Left colon (tissue), 2 donors: ENCODE measurements around the gene DOK3. TPM values are rescaled to one million over a fixed set of nuclear protein-coding genes. Genes with fewer than 3 reads are reported as not detected.

ENCODE experiments used
- ATAC-seq: fragments of 200-7000 bp; cut with Tn5 transposase; one replicate; pipeline ENCODE4 v1.9.1; 2020; ENCODE audit warnings: mild to moderate bottlenecking, moderate library complexity
- DNase-seq, 2 donors: peaks; one replicate each; pipeline ENCODE4 v3.0.0-alpha.2; 2020
- intact Hi-C, 2 donors: fragments of 100-400 bp; cut with DNase I in 1 of 2; cut with micrococcal nuclease in 1 of 2; formaldehyde crosslinking; loops; one replicate each; pipeline versions ENCODE4 v1.11.2 to v1.14.0; 2022; cut with DNase I, micrococcal nuclease
- total RNA-seq, 2 donors: library from RNA; stranded (reverse); fragmentation: NEBNext Ultra II Directional; extraction: Animal tissue kit (Norgen Biotek cat#: 25700); gene quantifications; one replicate each; pipeline ENCODE4 v1.2.1, GENCODE V29; 2021
- donor health status: DM: no; HTN: no; CAD: no.
- donor health status: DM: yes; HTN: yes; CAD: no.

Gene DOK3
- total RNA-seq, 2 donors from 2014 or later: 4.1 to 8.9 TPM

- DNase-seq (no peak), ATAC-seq (no peak)
- intact Hi-C loops: loop anchor here in 1 of 2 donors (5.0 kb wide), 1 partner anchor 111 kb away; no protein-coding TSS in a partner anchor
Observed at GRCh38 chr5:177502886-177503285, 6.7 kb downstream of the DOK3 start.

DNA sequence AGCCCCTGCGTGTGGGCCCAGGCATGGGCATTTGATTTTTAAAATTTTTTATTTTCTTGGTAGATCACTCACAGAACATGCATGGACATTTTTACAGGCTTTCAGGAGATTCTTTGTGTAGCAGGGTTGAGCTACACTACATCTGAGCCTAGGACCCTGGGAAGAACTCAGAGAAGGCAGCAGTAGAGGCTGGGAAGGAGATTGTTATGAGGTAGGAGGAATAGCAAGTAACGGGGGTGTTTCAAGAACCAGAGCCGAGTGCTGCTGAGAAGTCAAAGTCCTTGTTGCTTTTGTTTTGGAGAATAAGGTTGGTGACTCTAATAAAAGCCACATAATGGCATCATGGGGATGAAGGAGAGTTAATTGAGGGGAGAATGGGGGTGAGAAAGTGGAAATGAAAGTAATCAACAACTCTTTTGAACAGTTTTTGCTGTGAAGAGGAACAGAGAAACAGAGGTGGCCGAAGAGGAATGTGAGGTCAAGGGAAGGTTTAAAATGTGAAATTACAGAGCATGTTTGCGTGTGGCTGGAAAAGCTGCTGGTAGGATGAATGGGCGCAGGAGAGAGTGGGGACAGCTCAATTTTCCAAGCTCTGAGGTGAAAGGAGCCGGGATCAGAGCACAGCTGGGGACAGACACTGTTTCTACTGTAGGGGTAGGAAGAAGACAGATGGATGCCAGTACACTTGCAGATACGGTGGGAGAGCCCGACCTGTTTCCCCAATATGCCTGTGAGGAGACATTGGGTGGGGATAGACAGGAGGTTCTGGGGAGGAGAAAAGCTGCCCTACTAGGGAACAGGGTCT lies 7.5 kb downstream of the DOK3 start:
- no peak for DNase-seq
- intact Hi-C loops: loop anchor here in 1 of 2 donors (5.0 kb wide), 1 partner anchor 110 kb away; no protein-coding TSS in a partner anchor
- ATAC-seq: no peak

DNA sequence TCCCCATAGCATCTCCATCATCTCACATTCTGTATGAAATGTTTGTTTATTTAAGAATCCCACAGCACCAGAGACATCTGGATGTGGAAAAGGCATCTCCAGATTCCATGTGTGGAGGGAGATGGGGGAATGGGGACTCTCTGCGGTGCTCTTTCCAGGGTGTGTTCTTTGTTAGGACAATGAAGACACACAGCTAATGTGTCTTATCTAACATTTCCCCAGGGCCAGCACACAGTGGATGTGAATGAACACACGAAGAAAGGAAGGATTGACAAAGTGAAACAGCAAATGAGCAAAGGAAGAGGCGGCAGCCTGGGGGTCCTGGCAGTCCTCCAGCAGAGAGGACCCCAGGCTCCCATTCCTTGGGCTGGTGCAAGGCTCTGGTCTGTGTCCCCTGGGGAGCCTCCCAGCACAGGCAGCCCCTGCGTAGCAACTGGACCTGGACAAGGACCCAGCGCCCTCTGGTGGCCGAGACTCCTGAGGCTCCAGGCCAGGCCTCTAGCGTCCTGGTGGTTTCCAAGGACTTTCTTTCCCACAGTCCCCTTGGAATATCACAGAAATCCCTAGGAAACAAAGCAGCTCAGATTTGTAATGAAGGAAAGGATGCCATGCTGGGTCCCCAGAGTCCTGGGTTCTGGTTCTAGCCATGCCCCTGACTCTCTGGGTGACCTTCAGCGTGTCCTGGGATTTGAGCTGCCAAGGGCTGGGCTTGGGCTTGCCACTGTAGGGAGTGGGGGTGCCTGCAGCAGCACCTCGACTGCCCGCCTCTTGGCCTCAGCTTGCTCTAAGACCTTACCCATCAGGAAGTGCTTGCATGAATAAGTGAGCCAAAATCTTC lies 8.7 kb downstream of the DOK3 start:
- DNase-seq (peak; percentile 84 to 97), ATAC-seq (peak; percentile 30)
- intact Hi-C loops: loop anchor here in 1 of 2 donors (5.0 kb wide), 1 partner anchor 109 kb away; no protein-coding TSS in a partner anchor

GRCh38 chr5:177499842-177500241 lies 9.8 kb downstream of the DOK3 start:
- intact Hi-C loops: loop anchor here in 1 of 2 donors (5.0 kb wide), 1 partner anchor 108 kb away; no protein-coding TSS in a partner anchor
- no peak for DNase-seq
- ATAC-seq: no peak

DNA sequence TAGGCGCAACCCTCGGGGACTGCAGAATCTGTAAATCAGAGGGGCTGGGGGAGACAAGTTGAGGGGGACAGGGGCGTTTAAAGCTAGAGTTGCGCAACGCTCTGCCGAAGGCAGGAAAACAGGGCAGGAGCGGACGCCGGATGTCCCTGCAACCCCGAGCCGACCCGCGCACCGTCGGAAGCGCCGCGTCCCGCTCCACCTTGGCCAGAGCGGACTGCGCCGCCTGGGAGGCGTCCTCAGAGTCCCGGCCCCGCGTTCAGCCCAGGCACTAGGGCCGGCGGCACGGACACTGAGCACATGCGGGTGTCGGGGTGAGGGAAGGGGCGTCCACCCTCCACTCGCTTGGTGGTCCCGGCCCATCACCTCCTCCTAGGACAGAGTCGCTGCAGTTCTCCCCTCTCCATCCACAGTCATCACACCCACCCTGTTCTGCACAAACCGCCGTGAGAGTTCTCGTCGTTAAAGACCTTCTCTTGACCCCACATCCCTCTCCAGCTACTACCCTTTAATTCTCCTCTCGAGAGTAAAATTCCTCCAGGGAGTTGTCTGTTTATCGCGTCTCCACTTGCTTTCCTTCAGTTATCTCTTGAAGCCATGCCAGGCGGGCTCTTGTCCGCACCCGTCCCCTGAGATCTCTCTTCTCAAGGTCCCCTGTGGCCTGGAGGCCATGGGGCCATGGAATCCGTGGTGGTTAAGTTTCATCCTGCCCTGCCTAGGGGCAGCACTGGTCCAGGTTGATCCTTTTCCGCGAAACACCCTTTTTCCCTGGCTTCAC lies 11.4 kb downstream of the DOK3 start:
- intact Hi-C loops: no loop called here
- DNase-seq: peak in 1 of 2 donors; percentile 57

DNA sequence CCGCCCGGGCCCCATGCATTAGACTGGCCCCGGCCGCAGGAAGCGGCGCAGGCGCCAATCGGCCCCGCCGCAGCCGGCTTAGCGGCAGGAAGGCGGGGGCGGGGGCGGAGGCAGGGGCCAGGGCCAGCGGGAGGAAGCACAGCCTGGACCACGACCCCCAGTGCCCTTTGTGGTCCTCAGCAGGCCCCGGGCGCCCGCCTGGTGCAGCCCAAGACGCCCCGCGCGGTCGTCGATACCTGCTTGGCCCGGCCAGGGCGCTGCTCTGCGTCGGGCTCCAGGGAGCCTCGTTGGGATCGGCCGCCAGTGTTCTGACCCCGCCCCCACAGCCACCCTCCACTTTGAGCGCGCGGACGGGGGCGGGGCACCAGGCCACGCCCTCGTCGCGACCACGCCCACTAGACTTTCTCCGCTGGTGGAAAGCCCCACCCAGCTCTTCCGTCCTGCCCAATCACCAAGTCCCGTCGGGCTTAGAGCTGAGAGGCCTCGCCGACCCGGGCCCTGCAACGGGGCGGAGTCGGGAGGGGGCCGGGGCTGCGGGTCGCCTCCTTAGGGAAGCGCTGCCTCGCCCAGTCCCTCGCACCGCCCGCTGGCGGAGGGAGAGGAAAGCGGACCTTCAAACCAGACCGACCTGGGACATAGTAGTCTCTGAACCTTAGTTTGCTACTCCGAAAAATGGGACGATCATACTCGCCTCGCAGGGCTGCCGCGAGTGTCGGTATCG lies 12.2 kb downstream of the DOK3 start, which contains the start of gene PDLIM7:
Gene PDLIM7, minus strand, starts transcription at position 313 of the 721 bp plus-strand sequence. CDS start 1,092 bp downstream, outside the sequence.
- intact Hi-C loops: no loop called here
- peak; percentile 96 to 98 for DNase-seq
- peak; percentile 89 for ATAC-seq

More for the DNA sequence above, 11.4 kb downstream of the DOK3 start:
- peak; percentile 19 for ATAC-seq

DNA sequence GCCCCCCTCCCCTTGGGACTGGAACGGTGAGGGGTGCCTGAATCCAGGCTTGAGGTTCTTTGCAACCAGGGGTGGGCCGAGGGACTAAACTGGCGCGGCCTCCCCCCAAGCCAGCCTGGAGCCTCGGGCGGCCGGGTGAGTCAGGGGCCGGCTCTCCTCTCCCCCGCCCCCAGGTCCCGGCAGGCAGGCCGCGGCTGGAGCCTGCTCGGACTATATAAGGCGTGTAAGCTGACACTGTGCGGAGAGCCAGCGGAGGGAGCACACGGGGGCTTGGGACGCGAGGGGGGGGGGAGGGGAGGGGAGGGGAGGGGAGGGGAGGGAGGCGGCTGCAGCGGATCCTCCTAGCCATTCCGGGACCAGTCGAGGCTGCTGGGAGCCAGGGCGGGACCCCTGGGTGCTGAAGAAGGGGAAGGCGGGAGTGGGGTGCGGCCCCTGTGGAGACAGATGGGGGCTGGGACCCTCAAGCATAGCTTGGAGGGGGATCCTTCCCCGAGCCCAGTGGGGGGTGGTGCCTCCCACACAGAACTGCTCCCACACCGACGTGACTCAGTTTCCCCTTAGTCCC lies 12.8 kb downstream of the DOK3 start:
- intact Hi-C loops: no loop called here
- ATAC-seq: peak; percentile 2
- DNase-seq: peak; percentile 54 to 81

DNA sequence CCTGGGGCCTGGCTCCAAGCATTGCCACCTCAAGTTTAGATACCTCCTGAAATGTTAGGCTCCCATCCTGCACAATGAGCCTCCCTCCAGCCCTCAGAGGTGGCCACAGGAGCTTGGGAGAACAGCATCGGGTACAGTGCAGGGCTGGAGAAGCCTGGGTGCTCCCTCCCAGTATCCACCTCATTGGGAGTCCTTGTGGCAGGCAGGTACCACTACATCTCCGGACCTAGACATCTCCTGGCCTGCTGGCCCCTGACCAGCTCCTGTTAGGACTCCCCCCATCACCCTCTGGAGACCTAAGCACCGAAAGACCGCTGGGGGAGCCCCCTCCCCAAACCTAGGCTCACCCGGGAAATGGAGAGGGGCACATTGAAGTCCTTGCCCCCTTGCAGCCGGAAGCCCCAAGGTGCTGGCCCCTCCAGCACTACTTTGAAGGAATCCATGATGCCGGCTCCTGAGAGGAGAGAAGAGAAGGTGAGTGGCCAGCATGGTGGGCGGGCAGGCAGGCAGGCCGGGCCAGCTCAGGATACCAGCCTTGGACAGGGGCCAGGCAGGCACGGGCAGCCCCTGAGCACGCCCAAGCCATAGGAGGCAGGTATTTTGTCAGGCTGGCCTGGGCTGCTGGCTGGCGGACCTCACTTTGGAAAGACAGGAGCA lies 13.4 kb downstream of the DOK3 start:
- no peak for ATAC-seq
- DNase-seq: no peak
- intact Hi-C loops: no loop called here

DNA sequence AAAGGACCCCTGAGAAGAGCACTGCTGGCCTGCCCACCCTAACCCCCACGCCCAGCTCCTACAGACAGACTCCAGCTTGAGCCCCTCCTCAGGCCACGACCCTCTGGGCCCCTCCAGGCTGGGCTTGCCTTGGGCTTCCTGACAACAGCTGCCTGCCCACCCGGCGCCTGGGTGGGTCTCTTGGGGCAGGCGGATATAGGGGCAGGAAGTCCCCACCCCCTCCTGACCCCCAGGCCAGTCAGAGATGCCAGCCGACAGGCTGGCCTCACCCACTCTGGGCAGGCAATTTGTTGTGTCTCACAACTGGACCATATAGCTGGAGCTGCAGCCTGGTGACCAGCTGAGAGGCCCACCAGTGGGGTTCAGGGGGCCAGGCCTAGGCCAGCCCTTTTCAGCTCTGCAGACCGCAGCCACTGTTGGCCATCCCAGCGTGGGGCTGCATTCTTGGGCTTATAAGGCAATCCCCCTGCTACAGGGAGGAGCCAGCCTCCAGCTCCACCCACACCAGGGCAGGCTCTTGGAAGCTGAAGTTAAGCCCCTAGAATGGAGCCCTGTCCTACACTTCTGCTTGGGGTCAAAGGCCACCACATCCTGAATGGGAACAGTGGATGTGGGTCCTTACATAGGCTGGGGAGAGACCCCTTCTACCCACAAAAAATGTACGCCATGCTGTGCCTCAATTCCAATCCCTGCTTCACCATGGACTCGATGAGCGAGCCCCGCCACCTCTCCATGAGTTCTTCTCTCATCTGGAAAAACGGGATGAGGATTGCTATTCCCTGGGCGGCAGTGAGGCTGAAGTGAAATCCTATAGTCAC lies 14.2 kb downstream of the DOK3 start:
- no peak for ATAC-seq
- intact Hi-C loops: no loop called here
- DNase-seq: peak; percentile 54 to 80

DNA sequence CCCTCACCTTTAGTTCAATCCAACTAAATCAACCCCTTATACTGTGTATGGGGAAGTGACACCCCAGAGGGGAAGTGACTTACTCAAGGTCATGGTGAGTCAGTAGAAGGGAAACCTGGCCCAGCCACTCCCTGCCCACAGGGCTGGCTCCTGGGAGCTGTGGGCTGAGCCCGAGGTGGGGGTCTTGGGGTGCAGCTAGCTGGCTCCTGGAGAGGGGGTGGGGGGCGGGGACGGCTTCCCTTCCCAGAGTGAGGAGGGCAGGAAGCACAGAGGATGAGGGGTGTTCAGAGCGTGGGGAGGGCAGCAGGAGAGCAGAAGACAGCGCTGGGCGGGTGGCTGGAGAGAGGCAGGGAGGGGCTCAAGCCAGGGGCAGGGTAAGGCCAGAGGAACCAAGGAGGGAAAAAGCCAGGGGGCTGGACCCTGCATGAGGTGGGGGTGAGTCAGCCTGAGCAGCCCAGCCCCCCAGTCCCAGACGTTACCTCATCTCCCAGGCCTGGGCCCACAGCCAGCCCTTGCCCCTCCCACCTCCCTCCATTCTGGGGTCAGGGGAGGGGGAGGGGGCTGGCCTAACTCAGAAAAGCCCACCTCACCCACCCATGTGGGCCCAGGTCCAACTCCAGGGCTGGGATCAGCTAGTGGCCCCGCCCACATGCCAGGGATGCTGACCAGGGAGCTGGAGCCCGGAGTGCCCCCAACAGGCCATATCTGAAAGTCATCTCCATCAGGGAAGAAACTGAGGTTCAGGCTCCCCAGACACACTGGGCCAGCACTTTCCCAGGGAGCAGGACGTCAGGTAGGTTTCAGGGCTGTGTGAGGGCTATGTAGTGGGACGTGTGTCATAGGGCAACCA lies 15.1 kb downstream of the DOK3 start:
- ATAC-seq (no peak), DNase-seq (peak; percentile 56 to 58)
- intact Hi-C loops: no loop called here

DNA sequence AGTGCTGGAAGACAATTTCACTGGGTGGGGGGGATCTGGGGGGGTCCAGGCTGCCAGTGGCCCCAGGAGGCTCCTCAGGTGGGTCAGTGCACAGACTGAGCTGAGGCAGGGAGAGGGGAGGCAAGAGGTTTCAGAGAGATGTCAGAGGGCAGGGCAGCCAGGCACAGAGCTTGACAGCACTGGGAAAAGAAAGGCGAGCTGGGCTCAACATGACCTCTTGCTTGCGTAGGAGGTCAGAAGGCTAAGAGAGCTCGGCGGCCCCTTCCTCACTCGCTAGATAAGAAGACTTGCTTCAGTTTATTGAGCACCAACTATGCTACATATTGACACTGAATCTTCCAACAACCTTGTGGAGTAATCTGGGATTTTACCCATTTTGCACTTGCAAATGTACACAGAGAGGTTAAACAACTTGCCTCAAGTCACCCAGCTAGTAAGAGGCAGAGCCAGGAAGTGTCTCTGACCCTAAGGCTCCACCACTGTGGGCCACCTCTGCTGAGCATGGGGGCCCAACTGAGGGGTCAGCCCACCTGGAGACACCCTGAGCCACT lies 15.8 kb downstream of the DOK3 start:
- ATAC-seq (no peak), DNase-seq (no peak)
- intact Hi-C loops: no loop called here

DNA sequence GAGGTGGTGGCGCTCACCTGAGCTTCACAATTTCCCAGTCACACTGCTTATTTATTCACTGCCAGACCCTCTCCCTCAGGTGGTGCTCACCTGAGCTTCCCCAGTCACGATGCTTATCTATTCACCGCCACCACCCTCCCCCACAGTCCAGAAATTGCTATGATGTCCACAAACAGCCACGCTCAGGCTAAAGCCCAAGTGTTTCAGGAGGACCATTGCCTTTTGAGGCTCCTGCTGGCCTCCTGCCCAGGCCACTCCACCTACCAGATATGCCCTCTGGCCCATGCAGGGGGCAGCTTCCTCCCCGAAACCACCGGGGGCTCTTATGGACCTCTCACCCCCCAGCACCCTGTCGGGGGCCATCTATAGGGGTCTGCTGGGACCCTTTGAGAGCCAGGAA lies 16.8 kb downstream of the DOK3 start:
- no peak for DNase-seq
- intact Hi-C loops: no loop called here
- no peak for ATAC-seq

GRCh38 chr5:177491983-177492746 lies 17.5 kb downstream of the DOK3 start:
- DNase-seq (no peak), ATAC-seq (no peak)
- intact Hi-C loops: no loop called here

DNA sequence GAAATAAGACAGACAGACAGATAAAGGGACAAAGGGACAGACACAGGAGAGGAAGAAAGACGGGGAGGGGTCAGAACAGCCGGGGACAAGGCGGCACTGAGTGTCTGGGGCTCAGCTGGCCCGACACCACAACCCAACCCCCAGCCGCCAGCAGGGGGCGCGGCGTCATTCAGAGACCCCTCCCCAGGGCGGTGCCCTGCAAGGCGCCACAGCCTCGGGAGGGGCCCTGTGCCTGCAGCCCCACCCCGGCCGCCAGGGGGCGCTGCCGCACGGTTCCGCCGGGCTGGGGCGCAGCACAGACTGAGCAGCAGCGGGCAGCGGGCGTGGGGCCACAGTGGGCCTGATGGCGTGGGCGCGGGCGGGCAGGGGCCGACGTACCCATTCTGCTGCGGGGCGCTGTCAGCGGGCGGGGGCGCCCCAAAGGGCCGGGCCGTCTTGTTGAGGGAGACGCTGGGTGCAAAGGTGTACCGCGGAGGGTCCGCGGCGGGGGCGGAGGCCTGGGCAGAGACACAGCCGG lies 18.1 kb downstream of the DOK3 start:
- peak in 1 of 2 donors; percentile 57 for DNase-seq
- intact Hi-C loops: no loop called here
- peak; percentile 64 for ATAC-seq
